Brain microvascular endothelial cell (primary cell): ENCODE data around the gene DERL2.
"Not testable (repeated sequence)": the region's sequence is repeated elsewhere in the genome, so short reads cannot be mapped to it uniquely, and the experiment has no call there.

Experiments
- DNase-seq: peaks from one replicate; pipeline ENCODE4 v3.0.0-alpha.2; 2020
- H3K27ac ChIP-seq: fragments of 250-450 bp; sonication (Bioruptor Pico); 2 replicates; pipeline ENCODE4 v1.5.1; 2020; ENCODE audit warnings: mild to moderate bottlenecking, moderate library complexity
- H3K27me3 ChIP-seq: fragments of 250-450 bp; sonication (Bioruptor Pico); replicated peaks from 2 replicates; pipeline ENCODE4 v1.5.1; 2020; ENCODE audit warnings: mild to moderate bottlenecking
- H3K36me3 ChIP-seq: fragments of 250-450 bp; sonication (Bioruptor Pico); replicated peaks from 2 replicates; pipeline ENCODE4 v1.5.1; 2020; ENCODE audit warnings: mild to moderate bottlenecking
- H3K4me3 ChIP-seq: 2 replicates; pipeline ENCODE4 v1.5.1; 2011; ENCODE audit warnings: low read depth, mild to moderate bottlenecking, control low read depth, low read length, moderate library complexity
- CTCF ChIP-seq: IDR thresholded peaks from 2 replicates; pipeline ENCODE4 v1.5.1; 2011; ENCODE audit warnings: low read depth, mild to moderate bottlenecking, moderate library complexity, low read length, control low read depth, inconsistent platforms; ENCODE audit errors: missing control alignments
- in situ Hi-C: cut with HindIII; loops from 2 replicates; pipeline ENCODE4 v1.10.0; 2017; ENCODE audit warnings: low sequenced_read_pairs, low pct_ligation_motif_present

DERL2 gene

GRCh38 chr17:5438716-5439445 is 47.1 kb downstream of the DERL2 start, which contains the start of gene C1QBP:
Gene C1QBP (minus strand): TSS chr17:5439155. CDS start chr17:5439073, 82 bp downstream.
- in situ Hi-C loops, result no loop called here

DNA sequence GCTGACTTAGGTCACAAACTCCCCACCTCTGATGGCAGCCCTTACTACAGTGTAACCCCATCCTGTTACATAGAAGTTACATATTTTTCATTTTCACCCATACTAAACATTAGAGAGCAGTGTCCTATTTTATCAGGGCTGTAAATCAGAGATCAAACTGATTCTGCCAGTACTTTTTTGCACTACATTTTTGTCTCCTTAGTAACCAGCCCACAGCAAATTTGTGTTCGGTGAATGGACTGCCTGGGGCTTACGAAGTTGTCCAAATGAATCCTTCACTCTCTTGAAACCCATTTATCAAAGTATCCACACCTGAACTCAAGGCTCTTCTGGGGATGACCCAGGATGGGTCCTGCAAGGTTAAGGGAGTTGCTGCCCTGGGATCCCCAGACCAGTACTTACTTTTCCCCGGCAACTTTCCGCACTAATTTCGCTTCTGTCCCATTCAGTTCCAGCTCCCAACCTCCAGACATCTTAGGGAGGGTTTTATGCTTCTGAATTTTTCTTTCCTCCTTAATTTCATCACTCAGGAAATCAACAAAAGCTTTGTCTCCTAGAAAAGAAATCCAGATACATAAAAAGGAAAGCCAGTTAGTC is 48.2 kb downstream of the DERL2 start:
- H3K27me3 ChIP-seq, result no peaks in the 10 kb centered on the region
- in situ Hi-C loops, result no loop called here
- no peak for TF ChIP-seq CTCF
- H3K4me3 ChIP-seq, result peak overlapping the region; percentile 84
- peaks cover 32% of the 10 kb centered on the region for H3K36me3 ChIP-seq
- peak overlapping the region; percentile 58 for H3K27ac ChIP-seq
- peak; percentile 12 for DNase-seq

More at GRCh38 chr17:5438716-5439445, 47.1 kb downstream of the DERL2 start, which contains the start of gene C1QBP:
- Histone ChIP-seq H3K36me3 (peaks cover 35% of the 10 kb centered on the region), H3K4me3 (peak within 1 kb of the TSS; percentile 84), H3K27me3 (no peaks in the 10 kb centered on the region), H3K27ac (peak within 1 kb of the TSS; percentile 58)
- peak; percentile 92 for DNase-seq
- TF ChIP-seq CTCF, result peak; percentile 92

GRCh38 chr17:5435781-5436315 is 50.1 kb downstream of the DERL2 start:
- H3K27me3 ChIP-seq, in situ Hi-C loops, H3K27ac ChIP-seq, DNase-seq, H3K4me3 ChIP-seq: not testable (repeated sequence)
- peaks cover 44% of the 10 kb centered on the region for H3K36me3 ChIP-seq

- no peak overlapping the region for H3K4me3 ChIP-seq
- in situ Hi-C loops, result no loop called here
- no peak for DNase-seq
- peaks cover 49% of the 10 kb centered on the region for H3K36me3 ChIP-seq
- no peak for TF ChIP-seq CTCF
- H3K27ac ChIP-seq, result no peak overlapping the region
- no peaks in the 10 kb centered on the region for H3K27me3 ChIP-seq
Measured at GRCh38 chr17:5434984-5435383, 51.0 kb downstream of the DERL2 start.

GRCh38 chr17:5431949-5432556 is 53.9 kb downstream of the DERL2 start:
- Histone ChIP-seq H3K27ac (no peak overlapping the region), H3K27me3 (no peaks in the 10 kb centered on the region), H3K4me3 (no peak overlapping the region), H3K36me3 (peaks cover 73% of the 10 kb centered on the region)
- DNase-seq, result no peak
- TF ChIP-seq CTCF, result no peak
- in situ Hi-C loops, result no loop called here

- H3K4me3 ChIP-seq, in situ Hi-C loops, H3K27ac ChIP-seq, DNase-seq, H3K27me3 ChIP-seq: not testable (repeated sequence)
- TF ChIP-seq CTCF, result peak; percentile 7
- peaks cover 70% of the 10 kb centered on the region for H3K36me3 ChIP-seq
Measured at GRCh38 chr17:5431234-5431633, 54.7 kb downstream of the DERL2 start.
